Mesenchymal stem cell (in vitro differentiated cells and primary cell): Measurements from ENCODE around the gene CEP170.

Experiments
- DNase-seq: peaks from one replicate; pipeline ENCODE4 v3.0.0-alpha.2; 2013
- H2AFZ ChIP-seq: one replicate; pipeline ENCODE4 v1.6.1; 2013; ENCODE audit warnings: low read depth, mild to moderate bottlenecking, control low read depth, inconsistent platforms, low read length, moderate library complexity
- H2AK5ac ChIP-seq: 2 replicates; pipeline ENCODE4 v1.6.1; 2013; ENCODE audit warnings: low read length, moderate library complexity, mild to moderate bottlenecking, inconsistent platforms; ENCODE audit not compliant: severe bottlenecking
- H2BK120ac ChIP-seq: one replicate; pipeline ENCODE4 v1.6.1; 2013; ENCODE audit warnings: low read depth, mild to moderate bottlenecking, inconsistent platforms, low read length, moderate library complexity
- H2BK12ac ChIP-seq, 2 experiments: one replicate each; pipeline ENCODE4 v1.6.1; 2013; ENCODE audit warnings: inconsistent platforms in 2 of 2, low read length in 2 of 2, mild to moderate bottlenecking in 2 of 2, moderate library complexity in 2 of 2, control low read depth in 1 of 2
- H2BK15ac ChIP-seq: one replicate; pipeline ENCODE4 v1.6.1; 2013; ENCODE audit warnings: mild to moderate bottlenecking, low read depth, inconsistent platforms; ENCODE audit not compliant: poor library complexity, severe bottlenecking
- H2BK5ac ChIP-seq: 2 replicates; pipeline ENCODE4 v1.6.1; 2013; ENCODE audit warnings: low read depth, mild to moderate bottlenecking, low read length, control low read depth, inconsistent platforms; ENCODE audit not compliant: poor library complexity, severe bottlenecking
- H3K14ac ChIP-seq, 2 experiments: one replicate each; pipeline ENCODE4 v1.6.1; 2013; ENCODE audit warnings: inconsistent platforms in 2 of 2, low read length in 2 of 2, control low read depth in 1 of 2, mild to moderate bottlenecking in 1 of 2, moderate library complexity in 1 of 2
- H3K18ac ChIP-seq, 2 experiments: one replicate each; pipeline ENCODE4 v1.6.1; 2013; ENCODE audit warnings: inconsistent platforms in 2 of 2, low read length in 2 of 2, control low read depth in 1 of 2, low read depth in 1 of 2, mild to moderate bottlenecking in 1 of 2
- H3K23ac ChIP-seq, 2 experiments: one replicate each; pipeline ENCODE4 v1.6.1; 2013; ENCODE audit warnings: inconsistent platforms in 2 of 2, low read length in 2 of 2, mild to moderate bottlenecking in 2 of 2, moderate library complexity in 2 of 2, control low read depth in 1 of 2
- H3K27ac ChIP-seq: 2 replicates; pipeline ENCODE4 v1.5.1; 2013; ENCODE audit warnings: mild to moderate bottlenecking, moderate library complexity, low read length, control low read depth, inconsistent platforms; ENCODE audit not compliant: poor library complexity, severe bottlenecking
- H3K27me3 ChIP-seq, 2 experiments: 2 replicates each; pipeline versions ENCODE4 v1.6.1 to v1.7.0; 2013; ENCODE audit warnings: low read length in 2 of 2, mild to moderate bottlenecking in 2 of 2, moderate library complexity in 2 of 2, control low read depth in 1 of 2, inconsistent platforms in 1 of 2; ENCODE audit not compliant: control insufficient read depth in 1 of 2, insufficient read depth in 1 of 2
- H3K36me3 ChIP-seq, 2 experiments: 2 replicates each; pipeline versions ENCODE4 v1.6.1 to v1.7.0; 2013; ENCODE audit warnings: low read length in 2 of 2, control low read depth in 1 of 2, inconsistent platforms in 1 of 2, low read depth in 1 of 2, mild to moderate bottlenecking in 1 of 2; ENCODE audit not compliant: insufficient read depth in 2 of 2, control insufficient read depth in 1 of 2
- H3K4ac ChIP-seq, 2 experiments: one replicate each; pipeline ENCODE4 v1.6.1; 2013; ENCODE audit warnings: inconsistent platforms in 2 of 2, low read length in 2 of 2, mild to moderate bottlenecking in 2 of 2, moderate library complexity in 2 of 2, control low read depth in 1 of 2, low read depth in 1 of 2
- H3K4me1 ChIP-seq: 2 replicates; pipeline ENCODE4 v1.6.1; 2013; ENCODE audit warnings: low read depth, low read length, control low read depth; ENCODE audit not compliant: control insufficient read depth, insufficient read depth
- H3K4me2 ChIP-seq: 2 replicates; pipeline ENCODE4 v1.6.1; 2013; ENCODE audit warnings: low read length, mild to moderate bottlenecking, inconsistent platforms; ENCODE audit not compliant: poor library complexity, severe bottlenecking
- H3K4me3 ChIP-seq, 2 experiments: 2 replicates each; pipeline versions ENCODE4 v1.5.1 to v1.7.0; 2013; ENCODE audit warnings: low read length in 2 of 2, mild to moderate bottlenecking in 2 of 2, control low read depth in 1 of 2, low read depth in 1 of 2; ENCODE audit not compliant: insufficient read depth in 1 of 2
- H3K79me1 ChIP-seq: replicated peaks from 2 replicates; pipeline ENCODE4 v1.6.1; 2013; ENCODE audit warnings: mild to moderate bottlenecking, control low read depth, low read length, inconsistent platforms; ENCODE audit not compliant: poor library complexity, severe bottlenecking
- H3K9ac ChIP-seq: 2 replicates; pipeline ENCODE4 v1.7.0; 2013; ENCODE audit warnings: mild to moderate bottlenecking, low read length, moderate library complexity
- H3K9me3 ChIP-seq: 2 replicates; pipeline ENCODE4 v1.7.0; 2013; ENCODE audit warnings: mild to moderate bottlenecking, low read length; ENCODE audit not compliant: control insufficient read depth
- H4K8ac ChIP-seq: one replicate; pipeline ENCODE4 v1.6.1; 2013; ENCODE audit warnings: inconsistent platforms, mild to moderate bottlenecking, low read length, moderate library complexity
- H4K91ac ChIP-seq: one replicate; pipeline ENCODE4 v1.6.1; 2013; ENCODE audit warnings: mild to moderate bottlenecking, low read length, inconsistent platforms
- WGBS: methylation state at CpG from one replicate; pipeline ENCODE4 v1.1.7; 2013; ENCODE audit warnings: mixed read lengths; 5-methylcytosine and 5-hydroxymethylcytosine counted together

Gene CEP170

DNA sequence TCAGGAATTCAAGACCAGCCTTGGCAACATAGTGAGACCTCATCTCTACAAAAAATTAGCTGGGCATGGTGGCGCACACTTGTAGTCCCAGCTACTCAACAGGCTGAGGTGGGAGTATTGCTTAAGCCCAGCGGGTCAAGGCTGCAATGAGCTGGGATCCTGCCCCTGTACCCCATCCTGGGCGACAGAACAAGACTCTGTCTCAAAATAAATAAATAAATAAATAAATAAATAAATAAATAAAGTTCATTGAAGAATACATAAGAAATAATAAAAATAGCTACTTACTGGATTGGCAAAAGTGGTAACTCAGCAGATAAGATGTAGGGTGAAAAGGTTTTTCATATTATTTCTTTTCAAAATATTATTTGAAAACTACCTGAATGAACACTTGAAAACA, 5.9 kb downstream of the CEP170 start:
- Histone ChIP-seq H3K27ac (no peak overlapping the region), H3K4me3 (peak overlapping the region in 1 of 2 experiments; percentile 95), H3K9me3 (no peaks in the 10 kb centered on the region), H2AFZ (no peak overlapping the region), H3K79me1 (no peaks in the 10 kb centered on the region), H3K27me3 (no peaks in the 10 kb centered on the region), H2BK15ac (no peak overlapping the region), H2AK5ac (no peak overlapping the region), H4K91ac (no peak overlapping the region), H2BK12ac (no peak overlapping the region), H3K9ac (peak overlapping the region; percentile 8), H3K14ac (no peak overlapping the region), H3K36me3 (peaks cover 2 to 18% of the 10 kb centered on the region in 2 experiments), H3K4me1 (peaks cover 5% of the 10 kb centered on the region), H2BK120ac (no peak overlapping the region), H3K18ac (no peak overlapping the region), H2BK5ac (no peak overlapping the region), H3K4me2 (no peak overlapping the region), H4K8ac (no peak overlapping the region), H3K23ac (no peak overlapping the region), H3K4ac (no peak overlapping the region)
- 100% methylated on average over 1 of the region's 3 CpGs for WGBS
- DNase-seq = no peak

DNA sequence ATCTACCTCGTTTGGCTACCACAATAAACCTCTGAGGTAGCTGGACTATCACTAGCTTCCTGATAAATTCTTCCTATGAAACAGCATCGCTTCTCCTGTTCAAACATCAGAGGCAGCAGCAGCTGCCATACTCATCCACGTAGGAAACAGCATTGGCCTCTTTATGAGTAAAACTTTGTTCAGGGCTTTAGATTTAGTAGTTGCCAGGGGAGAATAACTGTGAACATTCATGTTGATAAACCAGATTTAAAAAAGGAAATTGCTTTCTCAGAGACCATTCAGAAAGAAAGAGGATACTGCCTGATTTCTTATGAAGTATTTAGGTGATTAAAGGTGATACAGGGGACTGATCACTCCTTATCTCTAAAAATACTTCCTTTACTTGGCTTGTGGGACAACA, 7.2 kb downstream of the CEP170 start:
- no peak overlapping the region for H2BK120ac ChIP-seq
- H4K91ac ChIP-seq = no peak overlapping the region
- no peak overlapping the region for H2AK5ac ChIP-seq
- no peak overlapping the region for H3K4ac ChIP-seq
- no peak overlapping the region for H3K18ac ChIP-seq
- no peak overlapping the region for H3K14ac ChIP-seq
- H3K27me3 ChIP-seq = no peaks in the 10 kb centered on the region
- no peaks in the 10 kb centered on the region for H3K79me1 ChIP-seq
- H3K4me1 ChIP-seq = peaks cover 5% of the 10 kb centered on the region
- no peak overlapping the region for H2BK12ac ChIP-seq
- peak overlapping the region; percentile 40 for H3K9ac ChIP-seq
- 99% methylated on average over 3 of the region's 3 CpGs for WGBS
- peaks cover 4 to 24% of the 10 kb centered on the region in 2 experiments for H3K36me3 ChIP-seq
- no peak overlapping the region for H2AFZ ChIP-seq
- no peak overlapping the region for H3K4me2 ChIP-seq
- H3K9me3 ChIP-seq = no peaks in the 10 kb centered on the region
- no peak for DNase-seq
- no peak overlapping the region for H3K27ac ChIP-seq
- H3K23ac ChIP-seq = no peak overlapping the region
- peak overlapping the region in 1 of 2 experiments; percentile 64 for H3K4me3 ChIP-seq
- H2BK5ac ChIP-seq = no peak overlapping the region
- H2BK15ac ChIP-seq = no peak overlapping the region
- H4K8ac ChIP-seq = no peak overlapping the region

DNA sequence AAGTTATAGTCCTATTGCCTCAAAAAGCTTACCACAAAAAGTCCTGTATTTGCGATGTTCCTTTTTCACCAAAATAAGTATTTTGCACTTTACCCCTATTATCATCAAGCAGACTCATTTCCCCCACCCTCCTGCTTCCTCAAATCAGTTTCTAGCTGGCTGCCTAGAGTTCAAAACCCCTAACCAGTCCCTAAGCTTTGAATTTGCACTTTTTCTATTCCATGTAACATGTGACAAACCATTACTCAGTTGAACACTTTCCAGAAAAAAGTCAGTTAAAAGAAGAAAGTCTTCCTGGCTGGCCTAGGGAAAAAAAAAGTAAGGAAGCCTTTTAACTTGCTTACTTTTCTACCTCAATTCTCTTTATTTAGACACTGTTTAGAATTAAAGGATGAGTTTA, 8.2 kb downstream of the CEP170 start:
- H2AFZ ChIP-seq = no peak overlapping the region
- peaks cover 8 to 26% of the 10 kb centered on the region in 2 experiments for H3K36me3 ChIP-seq
- H3K23ac ChIP-seq = no peak overlapping the region
- H3K27ac ChIP-seq = no peak overlapping the region
- no peaks in the 10 kb centered on the region for H3K79me1 ChIP-seq
- WGBS = 96% methylated on average over 1 of the region's 1 CpG
- H3K4me1 ChIP-seq = peaks cover 5% of the 10 kb centered on the region
- no peak overlapping the region for H2AK5ac ChIP-seq
- no peak for DNase-seq
- H3K14ac ChIP-seq = no peak overlapping the region
- H3K9ac ChIP-seq = peak overlapping the region; percentile 54
- no peak overlapping the region for H2BK12ac ChIP-seq
- no peak overlapping the region for H2BK15ac ChIP-seq
- no peak overlapping the region for H3K18ac ChIP-seq
- H4K8ac ChIP-seq = no peak overlapping the region
- H3K4ac ChIP-seq = no peak overlapping the region
- H2BK5ac ChIP-seq = no peak overlapping the region
- no peak overlapping the region for H3K4me3 ChIP-seq
- no peaks in the 10 kb centered on the region for H3K9me3 ChIP-seq
- H3K27me3 ChIP-seq = no peaks in the 10 kb centered on the region
- H4K91ac ChIP-seq = no peak overlapping the region
- no peak overlapping the region for H2BK120ac ChIP-seq
- no peak overlapping the region for H3K4me2 ChIP-seq

DNA sequence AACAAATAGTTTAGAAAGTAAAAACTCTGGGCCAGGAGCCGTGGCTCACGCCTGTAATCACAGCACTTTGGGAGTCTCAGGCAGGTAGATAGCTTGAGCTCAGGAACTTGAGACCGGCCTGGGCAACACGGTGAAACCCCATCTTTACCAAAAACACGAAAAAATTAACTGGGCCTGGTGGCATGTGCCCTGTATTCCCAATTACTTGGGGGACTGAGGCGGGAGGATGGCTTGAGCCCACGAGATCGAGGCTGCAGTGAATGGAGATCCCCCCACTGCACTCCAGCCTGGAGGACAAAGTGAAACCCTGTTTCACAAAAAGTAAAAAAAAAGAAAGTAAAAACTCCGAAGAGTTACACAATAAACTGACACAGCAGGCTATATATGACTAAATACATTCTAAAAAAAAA, 10.6 kb downstream of the CEP170 start:
- H3K4me1 ChIP-seq = peaks cover 4% of the 10 kb centered on the region
- no peak overlapping the region for H3K4me3 ChIP-seq

More for the DNA sequence above, 10.6 kb downstream of the CEP170 start:
- H3K4me2 ChIP-seq = no peak overlapping the region
- no peak for DNase-seq
- no peak overlapping the region for H2AK5ac ChIP-seq
- H3K14ac ChIP-seq = no peak overlapping the region
- H2BK5ac ChIP-seq = no peak overlapping the region
- H3K18ac ChIP-seq = no peak overlapping the region
- no peak overlapping the region for H2BK120ac ChIP-seq
- H2AFZ ChIP-seq = no peak overlapping the region
- H2BK12ac ChIP-seq = no peak overlapping the region
- H3K27me3 ChIP-seq = no peaks in the 10 kb centered on the region
- H3K79me1 ChIP-seq = no peaks in the 10 kb centered on the region
- H3K9me3 ChIP-seq = no peaks in the 10 kb centered on the region
- H3K27ac ChIP-seq = no peak overlapping the region
- 86% methylated on average over 8 of the region's 9 CpGs for WGBS
- peaks cover 8 to 44% of the 10 kb centered on the region in 2 experiments for H3K36me3 ChIP-seq
- no peak overlapping the region for H3K4ac ChIP-seq
- H3K9ac ChIP-seq = peak overlapping the region; percentile 49
- H4K8ac ChIP-seq = no peak overlapping the region
- no peak overlapping the region for H3K23ac ChIP-seq
- no peak overlapping the region for H4K91ac ChIP-seq
- H2BK15ac ChIP-seq = no peak overlapping the region
